NCI-H1105 treated with DMSO at 0.1 percent for 48 hours (cell line): Measurements from ENCODE around the gene EPSTI1.

Experiments
- DNase-seq: peaks from one replicate; lab custom pipeline; 2025; lab: John Stamatoyannopoulos, UW

EPSTI1 gene

DNA sequence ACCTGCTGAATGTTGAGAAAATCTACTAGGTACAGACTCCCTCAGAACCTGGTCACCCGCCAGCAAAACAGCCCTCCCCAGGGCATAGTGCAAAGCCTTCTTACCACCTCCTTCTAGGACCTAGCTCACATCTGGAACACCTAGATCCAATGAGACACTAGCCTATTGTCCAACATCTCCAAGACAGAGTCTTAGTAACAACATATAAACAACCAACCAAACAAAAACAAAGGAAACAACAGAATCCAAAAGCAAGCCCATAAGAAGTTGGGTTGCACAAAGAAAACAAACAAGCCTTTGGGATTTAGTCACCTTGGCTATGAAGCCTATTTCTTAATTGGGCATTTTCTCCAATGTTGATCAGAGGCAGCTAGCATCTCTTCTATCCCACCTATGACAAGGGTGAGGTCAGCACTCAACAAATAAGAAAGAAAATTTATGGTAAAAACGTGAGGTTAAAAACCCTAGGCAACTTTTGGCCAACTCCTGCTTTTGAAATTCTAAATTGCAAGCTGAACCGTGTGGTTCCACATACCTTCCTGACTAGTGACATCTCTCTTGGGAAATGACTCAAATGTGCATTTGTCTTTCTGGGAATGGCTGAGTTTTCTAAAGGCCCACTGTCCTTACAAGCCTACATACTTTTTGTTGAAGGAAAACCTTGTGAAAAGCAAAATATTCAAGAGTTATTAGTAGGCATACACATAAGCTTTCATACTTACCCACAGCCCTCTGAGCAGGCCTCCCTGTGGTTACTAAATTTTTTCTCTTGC is 144.0 kb downstream of the EPSTI1 start:
- no peak for DNase-seq

DNA sequence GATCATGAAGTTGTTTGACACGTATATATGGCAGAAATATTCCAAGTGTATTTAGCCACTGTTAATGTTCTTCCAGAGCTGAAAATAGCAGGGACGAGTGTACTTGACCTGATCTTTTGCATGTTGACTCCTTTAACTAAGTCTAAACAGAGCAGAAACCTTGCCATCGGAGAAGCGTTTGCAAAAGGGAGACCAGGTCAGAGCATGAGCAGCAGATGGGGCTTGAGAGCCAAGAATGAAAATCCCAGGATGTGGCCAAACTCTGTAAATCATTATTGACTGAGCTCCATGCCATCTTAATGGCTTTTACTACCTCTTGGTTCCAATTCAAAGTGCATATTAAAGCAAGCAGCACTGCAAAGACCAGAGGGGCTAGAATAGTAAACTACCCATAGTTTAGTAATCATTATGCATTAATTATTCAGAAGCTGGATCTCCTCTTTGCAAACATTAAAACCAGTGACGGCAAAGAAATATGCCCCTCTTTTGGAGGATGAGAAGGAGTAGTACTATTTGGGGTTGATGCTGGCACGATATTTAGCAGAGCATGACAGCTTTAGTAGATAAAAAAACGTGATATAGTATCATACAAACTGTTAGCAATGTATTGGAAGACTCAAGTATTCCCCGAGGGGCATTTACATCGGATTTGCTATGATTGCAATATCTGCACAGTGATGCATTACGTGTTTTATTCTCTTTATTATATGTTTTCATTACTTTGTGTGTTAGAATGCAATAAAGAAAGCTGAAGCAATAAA is 154.9 kb downstream of the EPSTI1 start:
- peak; percentile 20 for DNase-seq
